MCF 10A (cell line): Measurements from ENCODE around the gene PSMG2. TPM values are rescaled to one million over a fixed set of nuclear protein-coding genes. Genes with fewer than 3 reads are reported as not detected.

ENCODE experiments used
- BruUV-seq: library from RNA; stranded (reverse); fragments of 400-500 nt; replicated peaks from 2 replicates; lab custom pipeline; 2021; lab: Mats Ljungman, UMichigan
- CTCF ChIA-PET: fragments of 300-600 bp; sonication (Branson Sonifier 250); formaldehyde crosslinking; extraction: SDS; loops from one replicate; lab custom pipeline; 2021; ENCODE audit warnings: antibody characterized with exemption, inconsistent platforms; lab: Yijun Ruan, JAX
- POLR2A ChIA-PET: fragments of 300-600, 350-650 bp; sonication (Branson Sonifier 250); formaldehyde crosslinking; extraction: SDS; loops from one replicate; lab custom pipeline; 2020; ENCODE audit warnings: antibody characterized with exemption, inconsistent platforms; lab: Yijun Ruan, JAX
- DNase-seq: peaks from one replicate; pipeline ENCODE4 v3.0.0-alpha.2; 2018; ENCODE audit not compliant: unreplicated experiment
- H3K27ac Mint-ChIP-seq: one replicate; pipeline ENCODE4 v1.8.0; 2022; ENCODE audit warnings: mild to moderate bottlenecking, low read depth, mixed read lengths; ENCODE audit not compliant: unreplicated experiment
- H3K27me3 Mint-ChIP-seq: one replicate; pipeline ENCODE4 v1.8.0; 2022; ENCODE audit warnings: mixed read lengths; ENCODE audit not compliant: insufficient read depth, unreplicated experiment
- H3K36me3 Mint-ChIP-seq: one replicate; pipeline ENCODE4 v1.8.0; 2022; ENCODE audit warnings: mild to moderate bottlenecking, moderate library complexity, mixed read lengths; ENCODE audit not compliant: insufficient read depth, unreplicated experiment
- H3K4me1 Mint-ChIP-seq: one replicate; pipeline ENCODE4 v1.8.0; 2022; ENCODE audit warnings: mixed read lengths; ENCODE audit not compliant: insufficient read depth, unreplicated experiment
- H3K4me3 Mint-ChIP-seq: one replicate; pipeline ENCODE4 v1.8.0; 2022; ENCODE audit warnings: mild to moderate bottlenecking, moderate library complexity, mixed read lengths; ENCODE audit not compliant: unreplicated experiment
- H3K9me3 Mint-ChIP-seq: one replicate; pipeline ENCODE4 v1.8.0; 2022; ENCODE audit warnings: mixed read lengths; ENCODE audit not compliant: unreplicated experiment
- intact Hi-C: fragments of 100-400 bp; cut with micrococcal nuclease; formaldehyde crosslinking; loops from 2 replicates; pipeline ENCODE4 v1.14.1; 2022
- total RNA-seq: library from RNA; stranded (reverse); gene quantifications from 2 replicates; pipeline ENCODE4 v1.2.3, GENCODE V29; 2022
- TF ChIP-seq, protein P1 (sequence below): fragments of 200-600 bp; IDR thresholded peaks from one replicate; pipeline ENCODE4 v1.8.0; 2022; ENCODE audit warnings: antibody characterized with exemption, mild to moderate bottlenecking; ENCODE audit not compliant: unreplicated experiment

PSMG2 gene
- total RNA-seq, 1 experiment from 2014 or later = 88.6 TPM

DNA sequence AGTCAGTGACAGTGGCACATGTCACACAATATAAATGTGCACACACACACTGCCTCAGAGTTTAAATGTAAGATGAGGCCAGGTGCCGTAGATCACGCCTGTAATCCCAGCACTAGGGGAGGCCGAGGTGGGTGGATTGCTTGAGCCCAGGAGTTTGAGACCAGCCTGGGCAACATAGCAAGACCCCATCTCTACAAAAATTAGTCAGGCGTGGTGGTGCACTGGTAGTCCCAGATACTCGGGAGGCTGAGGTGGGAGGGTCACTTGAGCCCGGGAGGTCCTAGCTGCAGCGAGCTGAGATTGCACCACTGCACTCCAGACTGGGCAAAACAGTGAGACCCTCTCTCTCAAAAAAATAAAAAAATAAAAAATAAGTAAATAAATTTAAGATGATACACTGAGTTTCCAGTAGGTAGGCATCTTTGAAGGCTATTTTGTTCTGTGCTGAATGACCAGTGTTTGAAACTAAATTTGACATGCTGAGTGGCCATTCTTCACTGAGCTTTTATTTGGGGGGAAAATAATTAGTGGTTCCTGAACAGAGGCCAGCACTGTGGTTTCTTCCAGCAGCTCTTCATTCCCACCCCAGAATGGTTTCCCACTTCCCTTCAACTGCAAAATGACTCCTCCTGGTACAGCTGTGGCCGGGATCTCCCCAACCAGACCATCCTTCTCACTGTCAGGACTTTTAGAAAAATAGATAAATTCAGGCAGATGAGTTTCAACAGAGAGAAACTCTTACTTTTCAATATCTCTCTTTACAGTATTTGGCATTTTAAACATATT, 44.9 kb downstream of the PSMG2 start:
- Mint-ChIP-seq H3K4me1 (peaks cover 6% of the 10 kb centered on the region), H3K36me3 (no peaks in the 10 kb centered on the region), H3K27ac (no peak overlapping the region), H3K27me3 (no peaks in the 10 kb centered on the region), H3K9me3 (no peaks in the 10 kb centered on the region), H3K4me3 (no peak overlapping the region)
- CTCF ChIA-PET = interaction anchor here (0.5 to 9.6 kb wide), 7 partner anchors 8 to 186 kb away, joined by 3 to 152 read pairs (median 3); no protein-coding TSS in a partner anchor
- DNase-seq = no peak
- BruUV-seq = no TSS peak
- TF ChIP-seq, protein P1, sequence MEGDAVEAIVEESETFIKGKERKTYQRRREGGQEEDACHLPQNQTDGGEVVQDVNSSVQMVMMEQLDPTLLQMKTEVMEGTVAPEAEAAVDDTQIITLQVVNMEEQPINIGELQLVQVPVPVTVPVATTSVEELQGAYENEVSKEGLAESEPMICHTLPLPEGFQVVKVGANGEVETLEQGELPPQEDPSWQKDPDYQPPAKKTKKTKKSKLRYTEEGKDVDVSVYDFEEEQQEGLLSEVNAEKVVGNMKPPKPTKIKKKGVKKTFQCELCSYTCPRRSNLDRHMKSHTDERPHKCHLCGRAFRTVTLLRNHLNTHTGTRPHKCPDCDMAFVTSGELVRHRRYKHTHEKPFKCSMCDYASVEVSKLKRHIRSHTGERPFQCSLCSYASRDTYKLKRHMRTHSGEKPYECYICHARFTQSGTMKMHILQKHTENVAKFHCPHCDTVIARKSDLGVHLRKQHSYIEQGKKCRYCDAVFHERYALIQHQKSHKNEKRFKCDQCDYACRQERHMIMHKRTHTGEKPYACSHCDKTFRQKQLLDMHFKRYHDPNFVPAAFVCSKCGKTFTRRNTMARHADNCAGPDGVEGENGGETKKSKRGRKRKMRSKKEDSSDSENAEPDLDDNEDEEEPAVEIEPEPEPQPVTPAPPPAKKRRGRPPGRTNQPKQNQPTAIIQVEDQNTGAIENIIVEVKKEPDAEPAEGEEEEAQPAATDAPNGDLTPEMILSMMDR = no peak
- POLR2A ChIA-PET = interaction anchor here (1.0 kb wide), 1 partner anchor 53 kb away, joined by 4 read pairs; no protein-coding TSS in a partner anchor
- intact Hi-C loops = no loop called here

DNA sequence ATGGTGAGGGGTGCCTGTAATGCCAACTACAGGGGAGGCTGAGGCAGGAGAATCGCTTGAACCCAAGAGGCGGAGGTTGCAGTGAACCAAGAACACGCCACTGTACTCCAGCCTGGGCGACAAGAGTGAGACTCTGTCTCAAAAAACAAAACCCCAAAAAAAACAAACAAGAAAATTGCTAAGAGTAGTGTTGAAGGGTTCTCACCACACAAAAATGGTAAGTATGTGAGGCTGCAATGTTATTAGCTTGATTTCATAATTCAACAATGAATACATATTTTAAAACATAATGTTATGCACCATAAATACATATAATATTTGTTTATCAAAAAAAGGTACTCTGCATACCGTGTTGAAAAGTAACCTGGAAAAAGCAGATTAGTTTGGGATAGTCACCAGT, 45.8 kb downstream of the PSMG2 start:
- H3K9me3 Mint-ChIP-seq = no peaks in the 10 kb centered on the region
- ChIA-PET CTCF (interaction anchor here (0.6 to 9.6 kb wide), 5 partner anchors 22 to 420 kb away, joined by 3 to 152 read pairs (median 4); no protein-coding TSS in a partner anchor), POLR2A (interaction anchor here (0.6 kb wide), 1 partner anchor 109 kb away, joined by 3 read pairs; no protein-coding TSS in a partner anchor)
- DNase-seq = no peak
- peaks cover 6% of the 10 kb centered on the region for H3K4me1 Mint-ChIP-seq
- no peaks in the 10 kb centered on the region for H3K36me3 Mint-ChIP-seq
- no peak overlapping the region for H3K27ac Mint-ChIP-seq
- TF ChIP-seq, protein P1 = no peak
- intact Hi-C loops = no loop called here
- no peak overlapping the region for H3K4me3 Mint-ChIP-seq
- BruUV-seq = no TSS peak
- no peaks in the 10 kb centered on the region for H3K27me3 Mint-ChIP-seq

DNA sequence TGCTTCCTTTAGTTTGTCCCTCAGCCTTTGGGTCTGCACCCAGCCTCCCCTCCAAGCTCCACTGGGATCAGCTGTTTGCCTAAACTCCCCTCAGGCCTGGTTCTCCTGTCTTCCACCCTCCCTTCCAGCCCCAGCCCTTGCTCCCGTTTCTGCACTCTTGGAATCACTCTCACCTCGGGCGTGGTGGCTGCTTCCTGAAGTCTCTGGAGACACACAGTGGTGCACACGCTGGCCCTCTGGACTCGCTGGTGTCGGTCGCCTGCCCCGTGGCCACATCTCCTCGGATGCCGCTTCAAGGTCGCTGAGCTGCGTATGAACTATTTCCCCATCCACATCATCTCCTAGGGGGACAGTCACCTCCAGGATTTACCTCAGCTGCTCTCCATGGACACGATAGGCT, 46.3 kb downstream of the PSMG2 start:
- intact Hi-C loops = no loop called here
- TF ChIP-seq, protein P1 = no peak
- no peak for DNase-seq
- no peak overlapping the region for H3K4me3 Mint-ChIP-seq
- CTCF ChIA-PET = interaction anchor here (0.6 to 9.6 kb wide), 4 partner anchors 22 to 420 kb away, joined by 3 to 152 read pairs (median 16); no protein-coding TSS in a partner anchor
- POLR2A ChIA-PET = interaction anchor here (0.6 kb wide), 1 partner anchor 108 kb away, joined by 3 read pairs; no protein-coding TSS in a partner anchor
- no TSS peak for BruUV-seq
- no peaks in the 10 kb centered on the region for H3K27me3 Mint-ChIP-seq
- H3K9me3 Mint-ChIP-seq = no peaks in the 10 kb centered on the region
- H3K36me3 Mint-ChIP-seq = no peaks in the 10 kb centered on the region
- H3K4me1 Mint-ChIP-seq = peaks cover 2% of the 10 kb centered on the region
- no peak overlapping the region for H3K27ac Mint-ChIP-seq

DNA sequence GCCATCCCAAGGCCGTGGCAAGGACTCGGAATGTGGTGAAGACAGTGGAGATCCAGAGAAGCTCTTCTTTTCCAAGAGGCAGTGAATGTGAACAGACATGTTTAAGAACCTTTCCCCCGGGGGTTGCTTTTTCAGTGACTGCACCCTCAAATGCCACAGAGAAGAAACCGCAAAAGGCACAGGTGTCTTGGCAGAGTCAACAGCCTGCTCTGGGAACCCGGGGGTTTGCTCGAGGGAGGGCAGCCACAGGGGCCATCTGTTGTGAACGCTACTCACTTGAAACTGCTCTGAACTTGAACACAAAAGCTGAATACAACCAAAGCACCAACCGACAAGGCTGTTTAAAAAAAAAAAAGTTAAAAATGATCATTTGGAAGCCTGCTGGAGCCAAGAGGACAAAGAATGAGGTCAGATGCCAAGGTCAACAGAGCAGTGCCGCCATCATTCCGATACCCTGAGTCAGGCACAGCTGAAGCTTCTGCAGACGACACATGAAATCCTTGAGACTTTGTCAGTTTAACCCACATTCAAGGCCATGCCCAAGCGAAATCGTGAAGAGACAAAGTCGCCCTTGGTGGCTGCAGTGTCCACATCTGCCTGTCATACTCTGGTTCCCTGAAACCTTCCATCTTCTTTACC, 47.4 kb downstream of the PSMG2 start:
- no TSS peak for BruUV-seq
- Mint-ChIP-seq H3K36me3 (no peaks in the 10 kb centered on the region), H3K27me3 (no peaks in the 10 kb centered on the region), H3K4me1 (no peaks in the 10 kb centered on the region), H3K27ac (no peak overlapping the region), H3K9me3 (no peaks in the 10 kb centered on the region), H3K4me3 (no peak overlapping the region)
- CTCF ChIA-PET = interaction anchor here (0.6 to 9.6 kb wide), 4 partner anchors 31 to 184 kb away, joined by 3 to 152 read pairs (median 16); no protein-coding TSS in a partner anchor
- TF ChIP-seq, protein P1 = no peak
- no peak for DNase-seq
- POLR2A ChIA-PET = interaction anchor here (0.6 to 1.3 kb wide), 3 partner anchors 8 to 197 kb away, joined by 3 read pairs; no protein-coding TSS in a partner anchor
- intact Hi-C loops = no loop called here
